ENCODE results near the gene RABGEF1.

GRCh38 chr7:66697449-66698438 is 42.8 kb upstream of the RABGEF1 start:
- TF ChIP-seq, protein P1, sequence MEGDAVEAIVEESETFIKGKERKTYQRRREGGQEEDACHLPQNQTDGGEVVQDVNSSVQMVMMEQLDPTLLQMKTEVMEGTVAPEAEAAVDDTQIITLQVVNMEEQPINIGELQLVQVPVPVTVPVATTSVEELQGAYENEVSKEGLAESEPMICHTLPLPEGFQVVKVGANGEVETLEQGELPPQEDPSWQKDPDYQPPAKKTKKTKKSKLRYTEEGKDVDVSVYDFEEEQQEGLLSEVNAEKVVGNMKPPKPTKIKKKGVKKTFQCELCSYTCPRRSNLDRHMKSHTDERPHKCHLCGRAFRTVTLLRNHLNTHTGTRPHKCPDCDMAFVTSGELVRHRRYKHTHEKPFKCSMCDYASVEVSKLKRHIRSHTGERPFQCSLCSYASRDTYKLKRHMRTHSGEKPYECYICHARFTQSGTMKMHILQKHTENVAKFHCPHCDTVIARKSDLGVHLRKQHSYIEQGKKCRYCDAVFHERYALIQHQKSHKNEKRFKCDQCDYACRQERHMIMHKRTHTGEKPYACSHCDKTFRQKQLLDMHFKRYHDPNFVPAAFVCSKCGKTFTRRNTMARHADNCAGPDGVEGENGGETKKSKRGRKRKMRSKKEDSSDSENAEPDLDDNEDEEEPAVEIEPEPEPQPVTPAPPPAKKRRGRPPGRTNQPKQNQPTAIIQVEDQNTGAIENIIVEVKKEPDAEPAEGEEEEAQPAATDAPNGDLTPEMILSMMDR (conservative IDR thresholded peaks at IDR 0.05 in 1 of 2, IDR thresholded peaks at IDR 0.05 in 1 of 2; ENCODE audit: extremely low read depth in 1 of 2, insufficient read depth in 1 of 2, low read depth in 1 of 2, low read length in 2 of 2), result no peak
- no peak for TF ChIP-seq EZH2 (IDR thresholded peaks at IDR 0.05; ENCODE audit: borderline replicate concordance, low read length)

All from mammary epithelial cell (primary cell).